Activated CD4-positive, alpha-beta T cell treated with anti-CD3 and anti-CD28 coated beads, Interleukin-2, Interleukin-6, amounts not matched to agents 100 ng/mL and 50 ng/mL, durations not matched to agents 16 hours and 8 hours (primary cell): ENCODE data around the gene CD244.
"Not testable (repeated sequence)": the region's sequence is repeated elsewhere in the genome, so short reads cannot be mapped to it uniquely, and the experiment has no call there.

Experiments
- DNase-seq: peaks from one replicate; pipeline ENCODE4 v3.0.0-alpha.2; 2020

Gene CD244

DNA sequence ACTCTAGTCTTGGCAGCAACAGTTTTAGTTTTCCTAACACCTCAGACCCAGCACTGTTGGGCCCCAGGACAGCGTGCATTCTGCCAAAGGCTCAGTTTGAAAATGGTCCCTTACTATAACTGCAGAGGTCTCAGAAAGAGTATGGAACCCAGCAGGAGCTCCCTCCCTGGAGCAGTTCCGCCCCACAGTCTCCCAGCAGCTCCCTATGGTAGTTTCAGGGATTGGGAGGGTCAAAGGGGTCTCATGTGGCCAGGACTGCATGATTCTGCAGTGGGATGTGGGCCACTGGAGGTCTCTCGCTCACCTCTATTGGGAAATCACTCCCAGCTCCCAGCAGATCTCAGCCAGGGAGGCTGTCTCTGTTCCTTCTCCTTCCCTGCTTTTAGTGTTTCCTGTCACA is 54.4 kb downstream of the CD244 start:
- no peak for DNase-seq

GRCh38 chr1:160807738-160808137 is 54.9 kb downstream of the CD244 start:
- no peak for DNase-seq

- no peak for DNase-seq
Measured at GRCh38 chr1:160807247-160807646, 55.4 kb downstream of the CD244 start.

GRCh38 chr1:160806784-160807183 is 55.9 kb downstream of the CD244 start:
- DNase-seq, result no peak

DNA sequence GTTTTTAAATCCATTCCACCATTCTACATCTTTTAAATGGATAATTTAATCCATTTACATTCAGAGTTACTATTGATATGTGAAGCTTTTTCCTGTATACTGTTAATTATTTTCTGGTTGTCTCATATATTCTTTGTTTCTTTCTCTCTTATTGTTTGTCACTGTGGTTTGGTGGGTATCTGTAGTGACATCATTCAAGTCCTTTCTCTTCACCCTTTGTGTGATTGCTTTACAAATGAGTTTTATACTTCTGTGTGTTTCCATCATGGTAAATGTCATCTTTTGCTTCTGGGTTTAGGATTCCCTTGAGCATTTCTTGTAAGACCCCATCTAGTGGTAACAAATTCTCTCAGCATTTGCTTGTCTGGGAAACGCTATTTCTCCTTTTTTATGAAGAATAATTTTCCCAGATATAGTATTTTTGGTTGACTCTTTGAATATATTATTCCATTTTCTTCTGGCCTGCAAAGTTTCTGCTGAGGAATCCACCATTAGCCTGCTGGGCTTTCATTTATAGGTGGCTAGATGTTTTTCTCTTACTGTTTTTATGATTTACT is 56.5 kb downstream of the CD244 start:
- no peak for DNase-seq

DNA sequence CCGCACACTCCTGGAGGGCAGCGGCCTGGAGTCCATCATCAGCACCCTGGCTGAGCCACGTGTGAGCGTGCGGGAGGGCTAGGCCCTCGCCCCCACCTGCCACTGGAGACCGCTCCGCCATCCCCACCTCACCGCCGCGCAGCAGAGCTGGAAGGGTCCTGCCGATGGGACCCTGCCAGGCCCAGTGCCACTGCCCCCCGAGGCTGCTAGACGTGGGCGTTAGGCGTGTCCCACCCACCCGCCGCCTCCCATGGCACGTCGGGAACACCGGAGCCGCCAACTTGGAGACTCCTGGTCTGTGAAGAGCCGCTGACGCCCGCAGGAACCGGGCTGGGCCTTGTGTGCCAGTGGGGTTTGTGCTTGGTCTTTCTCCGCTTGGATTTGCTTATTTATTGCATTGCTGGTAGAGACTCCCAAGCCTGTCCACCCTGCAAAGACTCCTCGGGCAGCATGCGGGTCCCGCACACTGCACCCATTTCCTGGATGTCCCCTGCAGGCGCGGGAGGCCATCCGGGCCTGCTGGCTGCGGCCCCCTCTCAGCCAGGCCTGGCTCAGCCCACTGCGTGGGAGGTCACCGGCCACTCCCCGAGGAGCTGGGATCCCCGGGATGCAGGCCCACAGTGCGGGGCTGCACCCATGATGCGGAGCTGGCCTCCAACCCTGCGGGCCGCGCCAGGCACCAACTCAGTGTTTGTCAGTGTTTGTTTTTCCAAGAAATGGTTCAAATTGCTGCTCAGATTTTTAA is 60.7 kb downstream of the CD244 start:
- no peak for DNase-seq

DNA sequence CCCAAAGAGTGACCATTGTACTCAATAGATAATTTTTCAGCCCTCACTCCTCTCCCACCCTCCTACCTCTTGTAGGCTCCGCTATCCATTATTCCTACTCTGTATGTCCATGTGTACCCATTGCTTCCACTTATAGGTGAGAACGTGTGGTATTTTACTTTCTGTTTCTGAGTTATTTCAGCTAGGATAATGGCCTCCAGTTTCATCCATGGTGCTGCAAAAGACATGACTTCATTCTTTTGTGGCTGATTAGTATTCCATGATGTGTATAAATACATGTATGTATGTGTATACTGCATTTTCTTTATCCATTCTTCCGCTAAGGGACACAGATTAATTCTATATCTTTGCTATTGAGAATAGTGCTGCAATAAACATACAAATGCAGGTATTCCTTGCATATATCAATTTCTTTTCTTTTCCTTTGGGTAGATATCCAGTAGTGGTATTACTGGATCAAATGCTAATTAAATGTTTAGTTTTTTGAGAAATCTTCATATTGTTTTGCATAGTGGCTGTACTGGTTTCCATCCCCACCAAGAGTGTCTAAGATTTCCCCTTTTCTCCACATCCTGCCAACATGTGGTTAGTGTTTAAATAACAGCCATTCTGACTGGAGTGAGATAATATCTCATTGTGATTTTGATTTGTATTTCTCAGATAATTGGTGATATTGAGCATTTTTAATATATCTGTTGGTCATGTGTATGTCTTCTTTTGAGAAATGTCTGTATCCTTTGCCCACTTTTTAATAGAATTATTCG is 61.9 kb downstream of the CD244 start:
- peak; percentile 64 for DNase-seq

DNA sequence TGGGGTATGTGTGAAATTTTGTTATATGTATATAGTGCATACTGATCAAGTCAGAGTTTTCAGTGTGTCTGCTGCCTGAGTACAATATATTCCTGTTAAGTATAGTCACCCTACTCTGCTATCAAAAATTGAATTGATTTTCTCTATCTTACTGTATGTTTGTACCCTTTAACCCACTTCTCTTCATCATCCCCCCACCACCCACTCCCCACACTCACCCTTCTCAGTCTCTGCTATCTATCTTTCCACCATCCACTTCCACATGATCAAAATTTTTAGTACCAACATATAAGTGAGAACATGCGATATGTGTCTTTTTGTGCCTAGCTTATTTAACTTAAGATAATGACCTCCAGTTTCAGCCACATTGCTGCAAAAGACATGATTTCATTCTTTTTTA is 62.5 kb downstream of the CD244 start:
- DNase-seq, result no peak

DNA sequence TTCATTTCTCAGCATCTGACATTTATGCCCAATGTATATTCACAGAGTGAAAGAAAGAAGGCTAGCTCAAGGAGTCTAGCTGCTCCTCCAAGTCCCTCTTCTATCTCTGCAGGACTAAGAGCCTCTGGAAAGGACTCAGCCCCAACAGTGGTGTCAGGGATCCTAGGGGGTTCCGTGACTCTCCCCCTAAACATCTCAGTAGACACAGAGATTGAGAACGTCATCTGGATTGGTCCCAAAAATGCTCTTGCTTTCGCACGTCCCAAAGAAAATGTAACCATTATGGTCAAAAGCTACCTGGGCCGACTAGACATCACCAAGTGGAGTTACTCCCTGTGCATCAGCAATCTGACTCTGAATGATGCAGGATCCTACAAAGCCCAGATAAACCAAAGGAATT is 63.0 kb downstream of the CD244 start:
- DNase-seq, result no peak

- DNase-seq, result no peak
Measured at GRCh38 chr1:160798439-160798838, 64.2 kb downstream of the CD244 start.

- DNase-seq, result peak; percentile 82
Measured at GRCh38 chr1:160797861-160798273, 64.8 kb downstream of the CD244 start.

GRCh38 chr1:160797271-160797709 is 65.4 kb downstream of the CD244 start:
- peak; percentile 54 for DNase-seq

DNA sequence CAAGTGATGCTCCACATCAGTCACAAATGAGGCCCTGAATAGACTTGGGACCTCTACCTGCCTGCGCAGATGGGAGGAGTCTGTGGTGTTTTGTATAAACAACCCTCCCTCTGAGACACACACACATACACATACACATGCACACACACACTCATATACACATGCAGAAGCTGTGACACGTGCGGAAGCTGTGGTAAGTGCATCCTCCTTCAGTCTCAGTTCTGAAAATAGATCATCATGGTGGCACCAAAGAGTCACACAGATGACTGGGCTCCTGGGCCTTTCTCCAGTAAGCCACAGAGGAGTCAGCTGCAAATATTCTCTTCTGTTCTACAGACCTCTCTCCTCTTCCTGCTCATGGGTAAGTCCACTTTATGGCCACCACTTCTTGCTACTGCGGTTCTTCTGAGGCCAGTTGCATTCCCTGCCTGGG is 66.7 kb downstream of the CD244 start, which contains the start of gene LY9:
Gene LY9, plus strand, starts transcription at position 224 of the 433 bp plus-strand sequence. Its CDS starts 14 bp downstream, at position 238.
- DNase-seq, result peak; percentile 92

DNA sequence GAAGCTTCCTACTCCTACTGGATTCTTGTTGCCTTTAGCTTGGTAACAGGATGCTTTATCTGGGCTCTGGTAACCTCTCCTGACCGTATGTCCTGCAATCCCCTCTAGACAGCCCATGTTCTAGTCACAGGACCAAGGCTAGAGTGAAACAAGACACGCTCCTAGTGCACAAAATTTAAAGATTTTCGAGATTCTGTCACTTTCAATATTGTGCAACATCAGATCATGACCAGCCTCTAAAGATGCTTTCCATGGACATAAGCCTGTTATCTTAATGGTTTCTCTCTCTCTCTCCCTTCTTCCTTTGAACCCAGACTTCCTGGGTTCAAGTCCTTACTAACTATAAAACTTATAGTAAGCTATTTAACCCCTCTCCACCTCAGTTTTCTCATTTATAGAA is 68.3 kb downstream of the CD244 start:
- no peak for DNase-seq

GRCh38 chr1:160789702-160790611 is 72.7 kb downstream of the CD244 start:
- no peak for DNase-seq

DNA sequence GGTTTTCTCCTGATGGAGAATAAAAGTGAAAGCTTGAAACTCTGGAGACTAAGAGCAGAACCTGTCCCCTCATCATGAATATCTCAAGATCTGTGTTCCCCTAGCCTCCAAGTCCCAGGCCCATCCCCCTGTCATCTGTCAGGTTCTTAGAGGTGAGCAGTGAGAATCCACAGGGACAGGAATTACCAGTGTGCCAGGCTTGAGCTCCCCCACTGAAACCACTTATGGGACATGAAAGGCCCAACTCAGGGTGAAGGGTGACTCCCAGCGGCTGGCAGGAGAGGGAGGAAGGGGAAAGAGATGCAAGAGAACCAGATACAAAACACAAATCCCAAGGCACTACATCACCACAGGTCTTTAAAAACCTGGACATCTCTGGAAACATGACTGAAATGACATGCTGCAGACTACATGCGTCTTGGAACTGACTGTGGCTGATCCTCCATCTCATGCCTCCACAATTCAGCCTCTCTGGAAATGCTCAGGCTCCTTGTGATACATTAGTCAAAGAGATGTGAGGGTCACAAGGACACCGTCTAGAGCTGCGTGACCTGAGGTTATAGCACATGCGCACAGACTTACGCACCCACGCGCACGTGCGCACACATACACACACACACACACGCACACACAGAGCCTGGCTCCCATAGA is 73.5 kb downstream of the CD244 start:
- DNase-seq, result no peak

- not testable (repeated sequence) for DNase-seq
Measured at GRCh38 chr1:160782988-160783765, 79.5 kb downstream of the CD244 start.

DNA sequence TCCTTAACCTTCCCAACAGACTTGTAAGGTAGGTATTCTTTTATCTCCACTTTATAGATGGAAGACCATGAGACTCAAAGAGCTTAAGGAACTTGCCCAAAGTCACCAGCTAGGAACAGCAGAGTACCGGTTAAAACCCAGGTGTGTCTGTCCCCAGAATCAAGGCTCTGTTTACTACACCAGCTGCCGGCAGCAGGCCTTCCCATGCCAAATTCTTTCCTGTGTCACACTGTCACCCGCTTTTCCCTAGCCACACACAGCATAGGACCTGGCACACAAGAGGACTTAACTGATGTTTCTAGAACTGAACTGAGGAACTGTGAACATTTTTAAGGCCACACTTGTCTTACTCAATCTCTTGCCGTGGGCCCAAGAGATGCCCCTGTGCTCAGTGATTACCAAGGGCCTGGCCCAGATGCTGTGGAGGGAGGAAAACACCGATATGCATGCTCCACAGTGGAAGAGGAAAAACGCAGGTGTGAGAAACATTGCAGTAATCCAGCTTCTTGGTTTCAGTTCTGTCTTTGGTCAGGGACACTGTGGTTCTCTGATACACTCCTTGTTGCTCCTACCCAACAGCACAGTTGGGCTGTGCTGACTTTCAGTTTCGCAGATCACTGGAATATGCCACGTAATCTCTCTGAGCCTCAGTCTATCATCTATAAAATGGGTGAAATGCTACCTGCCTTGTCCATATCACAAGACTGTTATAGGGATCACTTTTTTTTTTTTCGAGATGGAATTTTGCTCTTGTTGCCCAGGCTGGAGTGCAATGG is 80.6 kb downstream of the CD244 start:
- peak; percentile 85 for DNase-seq

DNA sequence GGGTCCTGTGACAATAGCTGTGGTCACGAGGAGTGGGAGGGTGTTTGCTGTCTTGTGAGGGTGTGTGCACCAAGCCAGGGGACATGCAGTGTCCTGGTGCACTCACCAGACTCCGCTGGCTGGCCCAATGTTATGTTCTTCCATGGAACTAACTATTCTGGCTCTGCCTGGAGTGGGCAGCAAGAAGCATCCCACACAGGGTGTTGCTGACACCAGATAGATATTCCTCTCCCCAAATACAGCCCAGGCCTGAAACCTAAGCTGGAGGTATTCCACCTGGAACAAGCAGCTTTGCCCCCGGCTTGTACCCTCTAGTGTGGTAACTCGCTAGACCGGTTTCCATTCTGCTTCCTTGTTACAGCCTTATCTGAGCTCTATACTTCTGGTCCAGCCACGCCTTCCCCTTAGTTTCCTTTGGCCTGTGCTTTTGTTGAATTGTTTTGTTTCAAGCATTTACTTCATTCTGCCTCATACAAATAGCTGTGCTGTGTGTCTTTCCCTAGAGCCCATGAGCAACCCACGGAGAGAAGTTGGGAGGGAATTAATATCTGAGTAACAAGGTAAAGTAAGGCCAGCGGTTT is 81.4 kb downstream of the CD244 start:
- DNase-seq, result no peak

- no peak for DNase-seq
Measured at GRCh38 chr1:160780398-160780755, 82.3 kb downstream of the CD244 start.
